Activated CD4-positive, alpha-beta T cell treated with anti-CD3 and anti-CD28 coated beads, Interleukin-2, Interleukin-6, amounts not matched to agents 100 ng/mL and 50 ng/mL, durations not matched to agents 16 hours and 8 hours (primary cell): ENCODE measurements around the gene FAM114A2.
"Not testable (repeated sequence)": the region's sequence is repeated elsewhere in the genome, so short reads cannot be mapped to it uniquely, and the experiment has no call there.

Experiments
- DNase-seq: peaks from one replicate; pipeline ENCODE4 v3.0.0-alpha.2; 2020

Gene FAM114A2

DNA sequence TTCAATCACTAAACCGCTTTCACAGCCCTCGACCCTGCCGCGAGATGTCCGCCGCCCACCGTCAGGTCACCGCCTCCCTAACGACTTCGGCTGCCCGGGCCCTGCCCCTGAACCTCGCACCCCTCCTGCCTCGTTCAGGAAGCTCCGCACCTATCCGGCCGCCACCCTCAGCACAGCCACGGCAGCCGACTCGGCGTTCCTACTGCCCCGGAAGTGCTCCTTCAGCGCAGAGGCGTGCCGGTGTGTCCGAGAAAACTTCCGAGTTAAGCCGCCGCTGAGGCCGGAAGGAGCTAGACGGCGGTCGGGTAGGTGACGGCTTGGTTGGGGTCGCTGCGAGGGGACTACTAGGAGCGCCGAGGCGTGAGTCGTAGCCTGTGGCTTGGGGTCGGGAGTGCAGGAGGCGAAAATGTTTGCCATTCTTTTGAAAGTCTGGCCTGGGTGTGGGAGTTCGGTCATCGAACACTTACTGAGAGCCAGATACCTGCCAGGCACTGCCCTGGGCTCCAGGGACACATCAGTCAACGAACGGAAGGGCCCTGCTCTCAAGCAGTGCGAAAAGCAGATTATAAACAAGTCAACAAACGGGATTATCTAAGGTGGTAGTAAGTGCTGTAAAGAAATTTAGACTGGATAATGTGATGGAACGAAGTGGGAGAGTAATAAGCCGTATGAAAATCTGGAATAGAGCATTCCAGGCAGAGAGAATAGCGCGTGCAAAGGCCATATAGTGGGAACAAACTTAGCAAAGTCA, at the start of gene FAM114A2, which contains the start of gene MFAP3:
Gene FAM114A2, minus strand, starts transcription at position 204 of the 751 bp plus-strand sequence. CDS start 3,957 bp downstream, outside the sequence.
Gene MFAP3, plus strand, starts transcription at position 261 of the 751 bp plus-strand sequence. CDS start 10,756 bp downstream, outside the sequence.
- peak; percentile 95 for DNase-seq

DNA sequence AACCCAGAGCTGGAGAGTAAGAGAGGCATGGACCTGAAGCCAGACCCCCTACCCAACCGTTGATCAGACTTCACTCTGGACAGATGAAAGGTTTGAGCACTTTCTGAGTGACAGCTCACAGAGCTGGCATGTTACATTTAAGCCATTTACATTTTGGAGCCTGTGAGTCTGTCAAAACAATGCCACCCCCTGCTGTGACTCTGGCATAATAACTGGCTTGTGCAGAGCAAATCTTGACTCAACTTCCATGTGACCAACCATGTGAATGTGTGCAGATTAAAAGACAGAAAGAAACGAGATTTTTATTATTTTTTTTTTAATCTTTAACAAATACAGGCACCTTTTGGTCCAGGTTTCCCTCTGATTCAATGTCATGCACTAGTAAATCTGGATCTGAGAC, 48.5 kb upstream of the FAM114A2 start:
- DNase-seq: no peak

DNA sequence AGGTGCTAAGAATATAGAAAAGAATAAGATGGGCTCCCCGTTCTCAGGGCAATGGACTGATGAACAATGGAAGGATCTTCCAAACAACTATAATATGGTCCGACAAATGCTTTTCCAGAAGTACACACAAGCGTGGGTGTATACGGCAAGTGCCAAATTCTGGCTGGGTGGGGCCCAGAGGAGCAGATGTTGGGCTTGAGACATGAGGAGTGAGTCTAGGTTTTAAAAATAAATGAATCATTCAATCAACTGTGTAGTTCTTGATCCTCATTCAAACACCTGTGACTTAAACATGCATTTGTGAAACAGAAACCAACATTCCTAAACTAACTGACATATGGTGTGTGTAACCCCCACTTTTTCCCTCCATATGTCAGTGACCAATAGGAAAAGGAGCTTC, 47.9 kb upstream of the FAM114A2 start:
- DNase-seq: no peak

DNA sequence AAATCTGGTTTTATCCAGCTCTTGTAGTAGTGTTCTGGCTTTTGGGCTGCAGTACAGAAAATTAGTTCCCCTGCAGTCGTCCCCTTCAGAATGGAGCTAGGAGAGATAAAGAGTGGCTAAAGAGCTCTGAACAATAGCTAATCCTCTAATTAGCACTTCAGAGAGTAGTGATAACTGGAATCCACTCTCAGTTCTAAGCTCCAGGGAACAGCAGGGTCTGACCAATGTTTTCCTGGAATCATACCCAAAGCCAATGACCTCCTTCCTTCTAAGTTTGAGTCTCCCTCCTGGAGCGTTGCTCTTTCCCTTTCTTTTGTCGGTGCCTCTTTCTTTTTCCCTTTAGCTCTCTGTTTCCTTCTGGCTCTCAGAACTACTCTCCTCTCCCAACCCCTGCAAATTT, 47.4 kb upstream of the FAM114A2 start:
- no peak for DNase-seq

DNA sequence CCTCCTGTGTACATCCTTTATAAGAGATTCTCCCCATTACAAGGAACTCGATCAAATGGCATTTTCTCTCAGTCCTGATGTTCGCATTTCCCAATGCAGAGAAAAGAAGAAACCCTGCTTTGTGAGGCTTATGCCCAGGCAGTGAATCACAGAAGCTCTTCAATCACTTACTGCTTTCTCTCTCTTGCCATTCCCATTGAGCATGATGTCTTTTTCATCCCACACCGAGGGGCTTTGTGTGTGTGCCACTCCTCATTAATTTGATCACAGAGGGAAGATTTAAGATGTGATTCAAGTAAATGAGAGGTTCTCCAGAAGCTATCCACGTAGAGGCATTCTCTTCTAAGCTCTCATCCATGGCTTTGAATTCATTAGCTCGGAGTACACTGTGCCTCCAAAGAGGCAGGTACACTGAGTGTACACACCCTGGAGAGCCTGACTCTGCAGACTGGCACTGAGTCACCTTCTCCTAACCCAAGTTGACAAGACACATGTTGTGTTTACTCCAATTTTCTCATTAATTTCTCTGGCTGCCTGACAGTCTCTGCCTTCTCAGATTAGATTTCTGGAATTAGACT, 45.4 kb upstream of the FAM114A2 start:
- no peak for DNase-seq

DNA sequence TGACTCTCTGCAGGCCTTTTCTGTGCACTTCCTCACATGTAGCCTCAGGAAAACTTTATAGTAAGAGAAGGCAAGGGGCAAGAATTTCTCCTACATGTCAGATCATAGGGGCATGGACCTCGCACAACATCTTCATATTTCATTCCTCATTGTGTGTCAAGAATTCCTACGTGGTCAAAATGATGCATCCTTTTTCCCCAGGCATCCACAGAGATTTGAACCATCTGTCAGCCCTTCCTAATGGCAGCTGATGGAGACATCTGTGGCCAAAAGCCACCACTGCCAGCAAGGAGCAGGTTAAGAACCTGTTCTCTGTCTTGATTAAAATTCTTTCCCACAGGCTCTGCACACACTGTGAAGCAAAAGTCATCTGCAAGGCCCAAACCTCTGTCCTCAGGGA, 42.5 kb upstream of the FAM114A2 start:
- no peak for DNase-seq

DNA sequence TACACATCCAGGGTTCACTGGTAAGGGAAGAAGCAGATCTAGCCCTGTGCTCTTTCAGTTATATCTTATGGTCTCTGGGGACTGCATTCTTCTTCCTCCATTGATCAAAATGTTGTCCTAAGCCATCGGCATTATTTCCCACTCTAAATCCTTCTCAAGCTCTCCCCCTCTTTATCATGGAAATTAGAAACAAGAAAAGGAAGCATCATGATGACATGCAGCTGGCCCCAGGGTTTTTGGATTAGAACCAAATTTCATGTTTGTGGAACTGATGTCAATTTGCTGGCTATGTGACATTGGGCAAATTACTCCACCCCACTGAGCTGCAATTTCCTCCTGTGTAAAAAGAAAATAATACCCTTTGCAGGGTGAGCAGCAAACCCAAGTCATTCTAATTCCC, 39.6 kb upstream of the FAM114A2 start:
- no peak for DNase-seq

DNA sequence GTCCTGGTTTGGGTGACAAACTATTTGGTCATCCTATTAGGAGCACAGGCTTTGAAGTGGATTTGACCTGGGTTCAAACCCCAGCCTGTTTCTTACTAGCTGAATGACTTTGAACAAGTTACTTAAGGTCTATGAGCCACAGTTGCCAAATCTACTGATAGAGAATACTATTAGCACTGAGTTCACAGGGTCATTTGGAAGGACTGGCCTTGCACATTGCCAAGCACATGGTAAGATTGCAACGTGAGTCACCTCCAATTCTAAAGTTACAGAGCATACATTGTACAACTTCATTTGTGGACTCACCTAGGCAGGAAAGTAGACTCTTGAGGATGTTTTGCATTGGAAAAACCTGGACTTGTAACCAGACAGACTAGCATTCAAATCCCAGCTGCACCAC, 39.0 kb upstream of the FAM114A2 start:
- no peak for DNase-seq

DNA sequence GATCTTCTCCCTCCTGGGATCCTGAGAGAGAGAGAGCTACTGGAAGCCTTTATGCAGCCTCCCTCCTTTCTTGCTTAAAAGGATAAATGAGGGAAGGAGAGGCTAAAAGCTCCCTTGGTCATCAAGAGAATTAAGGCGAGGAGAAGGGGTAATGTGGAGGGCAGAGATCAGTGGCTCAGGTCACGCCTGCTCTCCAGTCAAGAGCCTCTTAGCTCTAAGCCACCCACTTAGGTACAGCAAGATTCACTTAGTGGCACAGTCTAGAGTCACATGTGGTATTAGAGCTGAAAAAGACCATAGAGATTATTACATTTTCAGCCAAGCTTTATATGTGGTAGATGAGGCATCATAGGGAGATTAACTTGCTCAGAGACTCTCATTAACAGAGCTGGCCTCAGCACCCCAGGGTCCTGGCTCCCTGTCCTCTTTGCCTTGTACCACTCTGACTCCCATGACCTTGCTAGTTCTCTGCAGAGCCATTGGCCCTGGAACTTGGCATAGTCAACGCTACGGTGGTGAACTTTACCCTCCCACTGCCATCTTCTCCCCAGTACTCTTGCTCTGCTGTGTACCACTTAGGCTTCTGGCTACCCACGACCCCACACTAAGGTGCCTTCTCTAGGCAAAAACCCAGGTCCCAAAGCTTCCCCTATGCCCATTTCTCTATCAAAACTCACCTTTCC, 37.7 kb upstream of the FAM114A2 start:
- DNase-seq: no peak

DNA sequence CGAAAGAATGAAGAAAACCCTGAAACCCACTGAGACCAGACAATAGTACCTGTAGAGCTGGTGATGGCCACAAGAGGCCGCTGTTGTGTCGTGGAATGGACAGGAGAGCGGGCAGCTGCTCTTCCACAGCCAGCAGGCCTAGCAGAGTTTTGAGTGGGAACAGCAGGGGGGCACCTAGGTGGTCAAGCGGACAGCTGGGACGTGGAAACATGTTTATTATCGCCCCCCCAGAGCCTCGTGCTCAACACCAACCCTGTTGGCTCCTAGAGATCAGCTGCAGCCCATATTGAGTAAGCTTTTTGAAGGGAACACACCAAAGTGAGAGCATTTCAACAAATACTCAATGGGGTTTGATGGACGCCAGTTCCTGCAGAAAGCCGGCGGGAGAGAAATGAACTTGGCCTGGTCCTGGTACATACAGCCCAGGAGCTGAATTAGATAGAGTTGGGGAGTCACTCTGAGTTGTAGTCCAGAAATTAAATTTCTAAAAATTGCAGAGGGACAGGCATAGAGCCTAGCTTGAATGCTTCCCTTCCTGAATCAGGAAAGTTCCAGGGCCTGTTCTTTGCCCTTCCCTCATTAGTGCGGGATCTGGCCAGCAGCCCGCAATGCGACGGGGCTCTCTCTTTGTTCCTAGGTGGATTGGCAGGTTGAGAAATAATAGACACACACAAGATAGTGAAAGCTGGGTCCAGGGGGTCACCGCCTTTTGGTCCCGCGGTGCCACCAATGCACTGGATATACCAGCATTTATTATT, 33.9 kb upstream of the FAM114A2 start:
- DNase-seq: peak; percentile 90

DNA sequence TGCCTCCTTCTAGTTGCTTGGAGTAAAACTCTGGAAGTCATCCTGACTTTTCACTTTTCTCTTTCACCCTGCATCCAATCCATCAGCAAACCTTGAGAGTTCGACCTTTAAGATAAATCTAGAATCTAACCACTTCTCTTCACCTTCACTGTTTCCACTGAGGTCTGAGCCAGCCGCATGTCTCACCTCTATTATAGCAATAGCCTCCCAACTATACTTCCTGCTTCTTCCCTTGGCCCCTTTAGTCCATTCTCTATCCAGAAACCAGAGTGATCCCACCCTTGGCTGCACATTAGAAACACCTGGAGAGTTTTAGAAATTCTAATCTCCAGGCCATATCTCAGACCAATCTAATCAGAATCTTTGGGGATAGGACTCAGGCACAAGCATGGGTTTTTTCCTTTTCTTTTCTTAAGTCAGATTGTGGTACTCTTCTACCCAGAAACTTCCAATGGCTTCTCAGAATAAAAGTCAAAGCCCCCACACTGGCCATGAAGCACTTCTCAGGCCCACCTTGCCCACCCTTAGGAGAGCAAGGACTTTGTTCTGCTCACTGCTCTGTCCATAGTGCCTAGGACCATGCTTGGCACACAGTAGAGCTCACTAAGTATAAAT, 33.2 kb upstream of the FAM114A2 start:
- DNase-seq: no peak

DNA sequence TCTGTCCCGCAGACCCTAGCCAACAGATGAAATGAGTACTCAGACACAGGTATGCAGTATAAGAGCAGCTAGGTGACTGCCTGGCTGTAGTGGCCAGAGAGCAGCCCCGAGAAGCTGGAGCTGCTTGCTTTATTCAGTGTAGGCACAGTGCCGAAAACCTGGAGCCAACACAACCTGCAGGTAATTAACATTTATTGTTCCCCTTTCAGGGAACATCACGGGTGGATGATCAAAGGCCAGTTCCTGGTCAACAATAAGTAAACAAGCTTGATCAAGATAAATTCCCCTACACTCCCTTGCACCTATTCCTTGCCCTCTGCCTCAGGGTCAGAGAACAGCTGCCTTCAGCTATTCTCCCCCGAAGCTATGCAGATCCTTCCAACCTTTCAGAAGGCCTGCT, 31.1 kb upstream of the FAM114A2 start:
- not testable (repeated sequence) for DNase-seq

DNA sequence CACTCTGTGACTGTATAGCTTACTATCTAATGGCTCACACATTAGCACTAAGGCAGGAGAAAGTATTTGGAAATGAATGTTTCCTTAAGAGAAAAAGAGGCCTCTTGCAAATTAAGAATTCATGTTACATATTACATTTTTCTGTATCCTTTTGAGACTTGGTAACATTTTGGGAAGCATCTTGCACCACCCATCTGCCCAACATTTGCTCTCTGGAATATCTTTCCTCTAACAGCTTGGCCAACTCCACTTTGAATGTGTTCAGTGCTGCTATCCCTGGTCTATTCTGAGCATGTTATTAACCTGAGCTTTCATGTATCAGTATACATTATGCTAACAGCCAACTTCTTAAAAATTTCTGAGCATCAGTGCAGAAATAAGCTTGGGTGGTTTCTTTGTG, 27.3 kb upstream of the FAM114A2 start:
- DNase-seq: no peak

DNA sequence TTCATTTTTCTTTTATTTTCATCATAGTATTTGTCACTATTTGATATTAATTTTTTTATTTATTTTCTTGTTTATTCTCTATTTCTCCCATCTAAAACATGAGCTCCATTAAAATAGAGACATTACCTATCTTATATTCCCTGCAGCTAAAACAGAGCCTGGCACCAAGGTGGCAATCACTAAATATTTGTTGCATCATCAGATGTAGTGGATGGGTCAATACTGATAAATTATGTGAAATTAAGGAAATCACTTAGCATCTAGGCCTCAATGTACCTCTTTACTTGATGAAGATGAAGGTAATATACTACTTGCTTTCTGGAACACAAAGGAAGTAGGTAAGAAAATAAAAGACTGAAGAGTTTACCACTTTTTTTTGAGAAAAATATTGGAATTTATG, 24.7 kb upstream of the FAM114A2 start:
- DNase-seq: no peak

DNA sequence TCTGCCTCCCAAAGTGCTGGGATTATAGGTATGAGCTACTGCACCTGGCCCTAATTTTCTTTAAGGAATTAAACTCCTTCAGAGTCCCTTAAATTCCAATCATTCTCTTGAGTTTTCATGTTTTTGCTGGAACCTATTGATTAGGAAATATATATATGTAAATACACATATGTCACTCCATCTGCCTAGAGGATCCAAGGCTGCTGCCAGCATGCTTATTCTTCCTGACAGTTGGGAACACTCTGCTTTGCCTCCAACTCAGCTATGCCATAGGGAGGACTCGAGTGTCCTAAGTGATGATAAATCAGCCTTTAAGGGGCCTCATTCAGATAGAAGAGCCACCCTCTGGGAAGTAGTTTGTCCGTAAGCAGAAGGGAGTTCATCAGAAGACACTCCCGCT, 21.9 kb upstream of the FAM114A2 start:
- DNase-seq: no peak

DNA sequence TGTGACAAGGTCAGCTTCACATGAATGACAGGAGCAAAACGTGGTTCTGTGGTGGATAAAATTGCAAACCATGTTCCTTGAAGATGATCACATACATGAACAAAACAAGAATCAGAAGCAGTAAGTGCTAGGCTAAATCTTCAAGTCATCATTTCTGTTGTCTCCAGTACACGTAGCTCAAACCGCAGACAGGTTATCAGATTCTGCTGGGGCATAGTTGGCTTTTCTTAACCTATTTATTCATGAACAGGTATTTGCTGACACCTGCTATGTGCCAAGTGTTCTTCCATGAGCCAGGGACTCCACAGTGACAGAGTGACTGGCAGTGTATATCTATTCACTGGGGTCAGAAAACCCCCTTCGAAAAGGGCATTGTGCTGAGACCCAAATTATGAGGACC, 20.9 kb upstream of the FAM114A2 start:
- no peak for DNase-seq

DNA sequence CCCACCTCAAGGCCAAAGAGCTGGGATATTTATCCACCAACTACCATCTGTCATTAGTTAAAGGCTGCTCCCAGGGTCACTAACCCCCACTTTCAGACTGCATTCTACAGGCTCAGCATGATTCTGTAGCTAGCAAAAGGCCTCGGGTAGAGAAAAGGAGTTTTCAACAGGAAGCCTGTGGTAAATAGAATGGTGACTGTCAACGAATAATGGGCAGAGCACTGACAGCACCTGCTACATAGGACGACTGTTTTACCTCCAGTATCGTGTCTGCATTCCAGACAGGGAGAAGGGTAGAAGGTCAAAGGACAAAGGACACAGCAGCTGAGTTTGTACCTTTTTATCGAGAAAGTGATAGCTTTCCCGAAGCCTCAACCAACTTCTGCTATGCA, 20.3 kb upstream of the FAM114A2 start:
- DNase-seq: no peak

DNA sequence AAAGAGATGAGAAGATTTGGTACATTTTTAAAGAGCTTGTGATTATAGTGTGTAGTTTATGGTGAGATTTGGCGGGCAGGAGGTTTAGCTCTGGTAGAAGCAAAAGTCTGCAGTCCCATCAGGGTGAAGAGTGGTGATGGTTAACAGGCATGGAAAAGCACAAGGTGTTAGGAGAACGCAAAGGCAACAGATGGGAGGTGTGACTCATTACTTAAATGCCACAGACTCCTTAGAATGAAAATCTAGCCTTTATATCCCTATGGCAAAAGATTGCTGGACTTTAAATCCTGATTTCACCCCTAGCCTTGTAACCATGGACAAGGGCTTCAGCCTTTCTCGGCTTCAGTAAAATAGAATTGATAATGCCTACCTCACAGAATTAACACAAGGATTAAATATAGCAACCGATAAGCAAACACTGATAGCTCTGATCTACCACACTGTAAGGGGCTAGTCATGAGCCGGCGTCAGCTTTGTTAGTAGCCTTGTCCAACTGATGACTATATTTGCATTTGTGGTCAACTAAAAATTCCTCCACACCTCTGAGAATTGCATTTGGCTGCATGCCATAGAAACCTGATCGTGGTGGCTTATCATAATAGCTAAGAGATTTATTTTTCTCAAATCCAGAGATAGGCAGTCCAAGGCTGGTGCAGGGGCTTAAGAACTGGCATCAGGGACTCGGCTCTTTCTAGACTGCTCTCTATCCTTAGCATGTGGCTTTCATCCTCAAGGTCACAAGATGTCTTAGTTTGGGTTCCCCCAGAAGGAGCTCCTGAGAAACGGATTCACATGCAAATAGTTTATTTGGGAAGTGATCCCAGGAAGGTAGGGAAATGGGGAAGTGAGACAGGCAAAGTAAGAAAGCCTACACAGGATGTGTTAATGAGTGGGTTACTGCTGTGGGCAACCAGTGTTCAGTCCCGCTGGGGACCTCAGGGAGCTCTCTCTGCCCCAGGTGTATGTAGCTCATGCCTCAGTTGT, 19.6 kb upstream of the FAM114A2 start:
- no peak for DNase-seq

DNA sequence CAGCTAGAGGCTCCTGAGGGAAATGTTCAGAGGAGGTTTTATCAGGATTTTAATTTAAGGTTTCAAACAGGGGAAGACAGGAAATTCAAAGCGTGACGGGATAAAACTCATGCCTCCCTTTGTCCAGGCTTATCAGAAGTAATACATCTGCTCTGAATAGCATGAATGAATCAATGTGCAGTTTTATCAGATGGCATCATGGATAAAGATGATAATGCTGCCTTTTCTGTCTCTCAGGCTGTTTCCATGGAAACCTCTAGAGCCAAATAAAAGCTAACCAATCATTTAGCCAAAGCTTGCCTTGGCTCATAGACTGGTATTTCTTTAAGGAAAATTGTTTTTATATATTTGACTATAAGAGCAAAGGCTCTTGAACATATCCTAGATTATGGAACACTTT, 16.5 kb upstream of the FAM114A2 start:
- no peak for DNase-seq

DNA sequence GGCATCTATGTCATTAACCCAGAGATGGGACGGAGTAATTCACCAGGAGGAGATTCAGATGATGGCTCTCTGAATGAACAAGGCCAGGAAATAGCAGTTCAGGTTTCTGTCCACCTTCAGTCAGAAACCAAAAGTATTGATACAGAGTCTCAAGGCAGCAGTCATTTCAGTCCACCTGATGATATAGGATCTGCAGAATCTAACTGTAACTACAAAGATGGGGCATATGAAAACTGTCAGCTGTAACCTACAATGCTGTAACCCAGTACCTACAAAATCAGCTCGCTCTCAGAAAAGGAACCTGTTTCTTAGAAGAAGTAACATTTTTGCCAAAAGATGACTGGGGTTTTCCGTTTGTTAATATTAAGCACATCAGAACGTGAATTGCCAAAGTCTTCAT, 14.8 kb upstream of the FAM114A2 start:
- DNase-seq: peak; percentile 13

DNA sequence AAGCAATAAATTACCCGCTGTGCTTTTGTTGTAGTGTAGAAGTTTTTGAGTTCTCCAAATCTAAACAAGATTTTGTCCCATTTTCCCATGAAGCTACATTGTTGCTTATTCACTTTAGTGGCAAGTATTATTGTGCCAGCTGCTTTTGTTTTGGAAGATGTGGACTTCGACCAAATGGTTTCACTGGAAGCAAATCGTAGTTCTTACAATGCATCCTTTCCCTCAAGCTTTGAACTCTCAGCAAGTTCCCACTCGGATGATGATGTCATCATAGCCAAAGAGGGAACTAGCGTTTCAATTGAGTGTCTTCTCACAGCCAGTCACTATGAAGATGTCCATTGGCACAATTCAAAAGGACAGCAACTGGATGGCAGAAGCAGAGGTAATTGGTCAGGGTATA, 10.9 kb upstream of the FAM114A2 start:
- DNase-seq: no peak

DNA sequence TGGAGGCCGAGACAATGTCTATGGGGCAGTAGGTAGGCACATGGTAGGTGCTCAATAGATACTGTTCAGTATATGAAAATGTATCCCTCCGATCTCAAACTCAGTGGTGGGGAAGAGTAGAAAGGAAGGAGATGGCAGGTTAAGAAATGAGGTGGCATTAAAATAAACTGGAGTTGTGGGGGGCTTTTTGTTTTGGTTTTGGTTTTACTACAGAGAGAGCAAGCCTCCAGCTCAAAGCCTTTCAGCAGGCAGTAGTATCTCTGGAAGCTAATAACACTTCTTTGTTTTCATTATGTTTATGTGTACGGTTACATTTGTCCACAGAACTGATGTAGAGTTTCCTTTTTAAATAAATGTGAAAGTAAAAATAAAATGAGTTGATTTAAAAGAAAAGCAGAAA, 8.6 kb upstream of the FAM114A2 start:
- no peak for DNase-seq
